Fibroblast of the aortic adventitia (primary cell): Measurements from ENCODE around the gene CYB5R3. TPM values are rescaled to one million over a fixed set of nuclear protein-coding genes. Genes with fewer than 3 reads are reported as not detected.

Source experiments
- DNase-seq: peaks from one replicate; pipeline ENCODE4 v3.0.0-alpha.2; 2010; ENCODE audit warnings: low read depth
- H3K4me3 ChIP-seq: 2 replicates; pipeline ENCODE4 v1.5.1; 2011; ENCODE audit warnings: low read depth, mild to moderate bottlenecking, control low read depth, low read length, moderate library complexity
- total RNA-seq: library from RNA; depleted of rRNA; stranded (reverse); fragments of >200 nt; gene quantifications from 2 replicates; pipeline ENCODE4 v1.2.3, GENCODE V29; 2012; ENCODE audit warnings: low replicate concordance
- TF ChIP-seq, protein P1 (sequence below): IDR thresholded peaks from 2 replicates; pipeline ENCODE4 v1.5.1; 2011; ENCODE audit warnings: mild to moderate bottlenecking, low read length, control low read depth, inconsistent platforms; ENCODE audit not compliant: insufficient read depth

CYB5R3 gene
- total RNA-seq, 1 donor, result 113 TPM

DNA sequence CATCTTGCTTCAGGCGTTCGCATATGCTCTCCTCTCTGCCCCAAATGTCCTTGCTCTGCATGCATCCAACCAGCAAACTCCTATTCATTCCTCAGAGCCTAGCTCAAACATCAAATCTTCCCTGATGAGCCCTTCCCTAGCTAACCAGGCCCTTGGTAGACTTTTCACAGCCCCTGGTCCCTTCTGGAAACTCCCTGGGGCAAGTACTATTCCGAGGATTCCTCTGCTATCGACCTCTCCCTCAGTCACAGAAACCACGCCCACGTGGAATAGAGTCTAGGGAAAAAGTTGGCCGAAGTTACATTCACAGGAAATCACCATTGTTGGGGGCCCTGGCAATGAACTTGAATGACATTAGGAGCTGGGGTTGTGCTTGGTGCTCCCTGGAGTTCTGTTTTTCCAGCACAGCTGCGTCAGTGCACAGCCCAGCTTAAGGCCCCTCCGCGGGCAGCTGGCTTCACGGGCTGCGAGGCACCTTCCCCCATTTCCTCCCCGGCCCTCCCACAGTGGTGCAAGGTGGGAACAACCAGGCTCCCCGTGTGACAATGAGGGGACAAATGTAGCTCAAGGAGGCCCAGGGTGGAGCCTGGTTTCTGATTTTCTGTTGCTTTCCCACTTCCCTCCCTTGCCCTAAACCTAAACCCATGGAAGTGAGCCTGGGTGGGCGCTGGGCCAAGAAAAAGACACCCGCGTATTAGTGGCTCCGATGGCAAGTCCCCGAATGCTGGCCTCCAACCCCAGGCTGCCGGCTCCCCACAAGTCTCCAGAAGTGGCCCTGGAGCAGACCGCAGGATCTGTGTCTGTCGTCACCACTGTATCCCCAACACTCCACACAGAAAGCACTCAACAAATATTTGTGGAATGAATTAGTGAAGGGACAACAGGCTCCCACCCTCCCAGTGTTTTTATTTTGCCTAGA, 4.5 kb downstream of the CYB5R3 start:
- DNase-seq, result peak; percentile 73
- TF ChIP-seq, protein P1, sequence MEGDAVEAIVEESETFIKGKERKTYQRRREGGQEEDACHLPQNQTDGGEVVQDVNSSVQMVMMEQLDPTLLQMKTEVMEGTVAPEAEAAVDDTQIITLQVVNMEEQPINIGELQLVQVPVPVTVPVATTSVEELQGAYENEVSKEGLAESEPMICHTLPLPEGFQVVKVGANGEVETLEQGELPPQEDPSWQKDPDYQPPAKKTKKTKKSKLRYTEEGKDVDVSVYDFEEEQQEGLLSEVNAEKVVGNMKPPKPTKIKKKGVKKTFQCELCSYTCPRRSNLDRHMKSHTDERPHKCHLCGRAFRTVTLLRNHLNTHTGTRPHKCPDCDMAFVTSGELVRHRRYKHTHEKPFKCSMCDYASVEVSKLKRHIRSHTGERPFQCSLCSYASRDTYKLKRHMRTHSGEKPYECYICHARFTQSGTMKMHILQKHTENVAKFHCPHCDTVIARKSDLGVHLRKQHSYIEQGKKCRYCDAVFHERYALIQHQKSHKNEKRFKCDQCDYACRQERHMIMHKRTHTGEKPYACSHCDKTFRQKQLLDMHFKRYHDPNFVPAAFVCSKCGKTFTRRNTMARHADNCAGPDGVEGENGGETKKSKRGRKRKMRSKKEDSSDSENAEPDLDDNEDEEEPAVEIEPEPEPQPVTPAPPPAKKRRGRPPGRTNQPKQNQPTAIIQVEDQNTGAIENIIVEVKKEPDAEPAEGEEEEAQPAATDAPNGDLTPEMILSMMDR, result no peak
- H3K4me3 ChIP-seq, result peak overlapping the region; percentile 28

DNA sequence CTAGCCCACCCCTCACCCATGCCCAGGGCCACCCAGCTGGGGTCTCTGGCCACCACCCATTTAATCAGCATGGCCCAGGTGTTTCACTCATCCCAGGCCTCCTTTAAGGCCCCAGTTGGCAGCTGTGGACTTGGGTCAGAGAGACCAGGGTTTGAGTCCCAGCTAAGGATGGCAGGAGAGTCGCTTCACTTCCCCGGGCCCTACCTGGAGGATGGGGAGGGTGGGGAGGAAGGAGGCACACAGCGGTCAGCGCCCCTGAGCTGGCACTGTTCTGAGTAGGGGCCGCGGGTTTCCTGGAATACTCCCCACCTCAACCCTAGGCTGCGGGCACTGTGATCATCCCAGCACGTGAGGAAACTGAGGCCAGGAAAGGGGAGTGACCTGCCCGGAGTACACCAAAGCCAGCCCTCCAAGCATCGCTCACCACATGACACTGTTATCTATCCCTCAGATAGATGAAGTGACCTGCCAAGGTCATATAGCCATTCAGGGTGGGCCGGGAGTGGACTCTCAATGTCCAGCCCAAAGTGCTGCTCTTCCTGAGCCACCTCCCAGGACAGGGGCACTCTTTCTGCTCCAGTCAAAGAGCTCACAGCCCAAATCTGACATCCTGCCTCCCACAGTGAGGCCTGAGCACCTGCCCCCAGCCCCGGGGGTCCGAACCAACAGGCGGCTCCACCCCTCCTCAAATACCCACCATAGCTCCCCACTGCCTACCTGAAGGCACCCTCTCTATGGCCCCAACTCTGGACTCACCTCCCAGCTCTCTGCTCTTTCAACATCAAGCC, 5.4 kb downstream of the CYB5R3 start:
- DNase-seq, result no peak

DNA sequence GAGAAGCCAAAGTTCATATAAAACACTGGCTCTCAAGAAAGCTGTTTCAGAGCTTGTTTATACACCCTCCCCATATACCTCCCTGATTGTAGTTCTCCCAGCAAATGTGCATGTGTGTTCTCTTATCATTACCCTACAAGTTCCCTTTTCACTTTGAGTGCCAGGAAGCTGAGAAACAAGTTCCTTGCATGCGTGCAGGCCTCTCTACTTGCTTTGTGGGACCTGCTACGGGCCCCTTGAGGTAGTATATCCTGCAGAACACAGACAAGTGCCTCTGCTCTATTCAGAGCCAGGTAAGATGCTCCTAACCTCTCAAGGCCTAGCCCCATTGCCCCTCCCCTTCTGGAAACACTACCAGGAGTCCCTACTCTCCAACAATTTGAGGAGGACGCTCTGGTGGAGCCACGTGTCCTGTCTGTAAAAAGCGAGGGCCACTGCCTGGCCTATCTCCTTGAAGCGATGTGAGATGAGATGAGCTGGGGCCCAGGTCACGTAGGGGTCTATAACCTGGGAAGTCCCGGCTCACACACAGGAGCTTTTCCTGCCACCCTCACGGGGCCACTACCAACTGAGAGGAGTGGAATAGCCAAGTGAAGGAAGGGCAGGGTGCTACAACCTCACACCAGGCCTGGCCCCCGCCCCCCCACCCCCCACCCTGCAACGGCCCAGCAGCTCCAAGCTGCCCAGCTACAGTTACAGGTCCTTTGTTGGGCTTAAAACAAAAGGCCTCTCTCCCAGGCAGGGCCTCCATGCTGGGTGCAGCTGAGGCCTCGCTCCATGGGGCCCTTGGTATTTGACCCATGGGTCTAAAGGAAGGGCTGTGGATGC, 6.2 kb downstream of the CYB5R3 start:
- TF ChIP-seq, protein P1, result no peak
- H3K4me3 ChIP-seq, result no peak overlapping the region
- DNase-seq, result no peak

More for the DNA sequence above, 5.4 kb downstream of the CYB5R3 start:
- no peak overlapping the region for H3K4me3 ChIP-seq
- TF ChIP-seq, protein P1, result no peak

DNA sequence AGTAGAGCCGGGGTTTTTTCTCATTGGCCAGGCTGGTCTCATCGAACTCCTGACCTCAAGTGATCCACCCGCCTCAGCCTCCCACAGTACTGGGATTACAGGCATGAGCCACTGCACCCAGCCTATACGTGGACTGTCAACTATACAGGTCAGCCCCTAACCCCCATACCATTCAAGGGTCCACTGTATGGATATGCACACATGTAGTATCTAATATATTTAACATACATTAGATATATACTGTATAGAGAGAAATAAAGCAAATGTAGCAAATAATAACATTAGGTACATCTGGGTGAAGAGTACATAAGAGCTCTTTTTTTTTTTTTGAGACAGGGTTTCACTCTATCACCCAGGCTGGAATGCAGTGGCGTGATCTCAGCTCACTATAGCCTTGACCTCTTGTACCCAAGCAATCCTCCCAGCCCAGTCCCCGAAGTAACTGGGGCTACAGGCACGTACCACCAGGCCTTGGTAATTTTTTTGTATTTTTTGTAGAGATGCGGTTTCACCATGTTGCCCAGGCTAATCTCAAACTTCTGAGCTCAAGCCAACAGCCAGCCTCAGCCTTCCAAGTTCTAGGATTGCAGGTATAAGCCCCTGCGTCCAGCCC, 7.3 kb downstream of the CYB5R3 start:
- no peak overlapping the region for H3K4me3 ChIP-seq
- DNase-seq, result no peak
- TF ChIP-seq, protein P1, result no peak

DNA sequence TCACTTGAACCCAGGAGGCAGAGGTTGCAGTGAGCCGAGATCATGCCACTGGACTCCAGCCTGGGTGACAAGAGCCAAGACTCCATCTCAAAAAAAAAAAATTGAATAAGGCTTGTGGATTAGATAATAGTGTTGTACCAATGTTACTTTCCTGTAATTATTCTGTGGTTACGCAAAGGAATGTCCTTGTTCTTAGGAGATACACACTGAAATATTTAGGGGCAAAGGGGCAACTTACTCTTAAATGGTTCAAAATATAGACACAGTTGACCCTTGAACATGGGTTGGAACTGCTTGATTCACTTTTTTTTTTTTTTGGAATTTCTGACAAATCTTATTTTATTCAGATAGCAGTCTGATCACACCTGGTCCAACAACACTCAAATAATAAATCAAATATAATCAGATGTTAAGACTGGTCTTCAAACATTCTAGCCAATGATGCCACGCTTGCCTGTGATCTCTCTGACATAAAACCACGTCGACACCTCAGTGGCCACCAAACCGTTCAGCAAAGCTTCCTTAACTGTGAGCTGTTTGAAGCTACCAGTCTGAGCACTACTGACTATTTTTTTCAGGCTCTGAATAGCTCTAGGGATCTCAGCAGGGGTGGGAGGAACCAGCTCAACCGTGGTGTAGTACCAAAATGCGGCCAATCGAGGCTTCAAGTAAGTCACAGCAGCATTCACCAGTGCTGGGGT, 9.5 kb downstream of the CYB5R3 start:
- no peak overlapping the region for H3K4me3 ChIP-seq
- DNase-seq, result no peak
- TF ChIP-seq, protein P1, result no peak
